Sigmoid colon (tissue), 4 donors: Measurements from ENCODE around the gene REC8.

Experiments used
- CTCF ChIP-seq, 4 experiments: fragments of 450-650 bp in 3 of 4; fragments of 200-600 bp in 1 of 4; IDR thresholded peaks; one replicate each; pipeline ENCODE4 v1.5.1; 2016 to 2019; ENCODE audit warnings: antibody characterized with exemption in 4 of 4, mild to moderate bottlenecking in 3 of 4, moderate library complexity in 2 of 4
- POLR2A ChIP-seq, 2 donors: fragments of 450-650 bp; IDR thresholded peaks; one replicate each; pipeline ENCODE4 v1.6.1; 2016; ENCODE audit warnings: antibody characterized with exemption in 2 of 2, mild to moderate bottlenecking in 2 of 2, moderate library complexity in 2 of 2
- POLR2AphosphoS5 ChIP-seq, 4 donors: sonication (generic); formaldehyde crosslinking; IDR thresholded peaks; one replicate each; pipeline ENCODE4 v1.6.1; 2017; ENCODE audit warnings: antibody characterized with exemption in 4 of 4

DNA sequence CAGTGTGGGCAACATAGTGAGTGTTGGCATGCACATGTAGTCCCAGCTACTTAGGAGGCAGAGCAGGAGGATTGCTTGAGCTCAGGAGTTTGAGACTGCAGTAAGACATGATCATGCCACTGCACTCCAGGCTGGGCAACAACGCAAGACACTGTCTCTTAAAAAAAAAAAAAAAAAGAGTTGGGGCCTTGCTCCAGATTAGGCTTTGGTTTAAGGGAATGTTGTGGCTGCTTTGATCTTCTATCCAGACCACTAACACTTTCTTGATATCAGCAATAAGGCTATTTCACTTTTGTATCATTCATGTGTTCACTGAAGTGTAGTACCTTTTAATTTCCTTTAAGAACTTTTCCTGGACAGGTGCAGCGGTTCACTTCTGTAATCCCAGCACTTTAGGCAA lies 44.2 kb upstream of the REC8 start:
- no peak for TF ChIP-seq POLR2AphosphoS5 (IDR thresholded peaks at IDR 0.05)
- no peak for TF ChIP-seq CTCF (IDR thresholded peaks at IDR 0.05)
- TF ChIP-seq POLR2A (IDR thresholded peaks at IDR 0.05) = no peak
